Fibroblast of lung (primary cell): ENCODE data around the gene NAT8L.

Experiments
- CTCF ChIP-seq, 2 donors: IDR thresholded peaks in 1 of 2; conservative IDR thresholded peaks in 1 of 2; 1 replicate in 1 of 2; 2 replicates in 1 of 2; pipeline ENCODE4 v1.5.1; 2011 to 2012; ENCODE audit warnings: low read length in 2 of 2, control low read depth in 1 of 2, inconsistent platforms in 1 of 2, low read depth in 1 of 2, mild to moderate bottlenecking in 1 of 2
- EZH2 ChIP-seq: IDR thresholded peaks from 2 replicates; pipeline ENCODE4 v1.5.1; 2012; ENCODE audit warnings: low read length, control low read depth, mild to moderate bottlenecking; ENCODE audit errors: missing control alignments

- TF ChIP-seq CTCF (conservative IDR thresholded peaks at IDR 0.05 in 1 of 2, IDR thresholded peaks at IDR 0.05 in 1 of 2; ENCODE audit: low read depth in 1 of 2, low read length in 2 of 2) (no peak), EZH2 (no peak)
These were observed 7.0 kb downstream of the NAT8L start for GRCh38 chr4:2066011-2066551.
